GM10248 (cell line): Measurements from ENCODE around the gene VANGL2.

Experiments used
- CTCF ChIA-PET: fragments of 300-600 bp; sonication (Branson Sonifier 250); formaldehyde crosslinking; extraction: SDS; loops from one replicate; lab custom pipeline; 2021; ENCODE audit warnings: antibody characterized with exemption; lab: Yijun Ruan, JAX
- POLR2A ChIA-PET: fragments of 350-650 bp; sonication (Branson Sonifier 250); formaldehyde crosslinking; extraction: SDS; loops from one replicate; lab custom pipeline; 2020; ENCODE audit warnings: antibody characterized with exemption; lab: Yijun Ruan, JAX
- DNase-seq: peaks from one replicate; pipeline ENCODE4 v3.0.0; 2012; ENCODE audit errors: extremely low spot score
- TF ChIP-seq, protein P1 (sequence below): IDR thresholded peaks from 2 replicates; pipeline ENCODE4 v1.5.1; 2012; ENCODE audit warnings: mild to moderate bottlenecking, low read depth; ENCODE audit errors: extremely low read depth, missing control alignments, control extremely low read depth

VANGL2 gene

DNA sequence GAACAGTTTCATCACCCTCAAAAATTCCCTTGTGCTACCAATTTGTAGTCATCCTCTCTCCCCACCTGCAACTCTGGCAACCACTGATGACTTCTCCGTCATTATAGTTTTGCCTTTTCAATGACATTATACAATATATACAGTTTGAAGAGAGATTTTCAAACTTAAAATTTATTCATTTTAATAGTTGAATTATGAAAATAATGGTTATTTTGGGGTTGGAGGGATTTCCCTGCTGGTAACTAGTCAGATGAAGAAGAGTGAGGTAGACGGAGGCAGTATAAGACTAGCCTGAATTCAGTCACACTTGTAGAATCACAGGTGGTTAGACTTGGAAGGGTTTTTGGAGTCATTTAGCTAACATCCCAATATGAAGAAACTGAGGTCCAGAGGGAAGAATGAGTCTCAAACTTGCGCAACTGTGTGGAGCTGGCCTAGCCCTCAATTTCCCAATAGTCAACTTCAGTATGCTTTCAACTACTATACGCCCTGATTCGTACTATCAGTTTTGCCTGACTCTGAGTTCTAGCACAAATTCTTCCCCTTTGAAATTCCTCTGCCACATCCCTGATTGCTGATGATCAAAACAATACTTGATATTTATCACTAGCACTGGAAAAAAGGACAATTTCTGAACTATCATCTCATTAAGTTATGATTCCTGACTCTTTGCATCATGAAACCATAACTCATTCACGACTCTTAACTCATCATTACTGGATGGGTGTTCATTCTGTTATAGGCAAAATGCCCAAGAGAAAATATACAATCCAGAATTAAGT is 54.2 kb downstream of the VANGL2 start:
- TF ChIP-seq, protein P1, sequence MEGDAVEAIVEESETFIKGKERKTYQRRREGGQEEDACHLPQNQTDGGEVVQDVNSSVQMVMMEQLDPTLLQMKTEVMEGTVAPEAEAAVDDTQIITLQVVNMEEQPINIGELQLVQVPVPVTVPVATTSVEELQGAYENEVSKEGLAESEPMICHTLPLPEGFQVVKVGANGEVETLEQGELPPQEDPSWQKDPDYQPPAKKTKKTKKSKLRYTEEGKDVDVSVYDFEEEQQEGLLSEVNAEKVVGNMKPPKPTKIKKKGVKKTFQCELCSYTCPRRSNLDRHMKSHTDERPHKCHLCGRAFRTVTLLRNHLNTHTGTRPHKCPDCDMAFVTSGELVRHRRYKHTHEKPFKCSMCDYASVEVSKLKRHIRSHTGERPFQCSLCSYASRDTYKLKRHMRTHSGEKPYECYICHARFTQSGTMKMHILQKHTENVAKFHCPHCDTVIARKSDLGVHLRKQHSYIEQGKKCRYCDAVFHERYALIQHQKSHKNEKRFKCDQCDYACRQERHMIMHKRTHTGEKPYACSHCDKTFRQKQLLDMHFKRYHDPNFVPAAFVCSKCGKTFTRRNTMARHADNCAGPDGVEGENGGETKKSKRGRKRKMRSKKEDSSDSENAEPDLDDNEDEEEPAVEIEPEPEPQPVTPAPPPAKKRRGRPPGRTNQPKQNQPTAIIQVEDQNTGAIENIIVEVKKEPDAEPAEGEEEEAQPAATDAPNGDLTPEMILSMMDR = no peak
- POLR2A ChIA-PET = interaction anchor here (1.1 kb wide), 1 partner anchor 24 kb away, joined by 5 read pairs; no protein-coding TSS in a partner anchor
- CTCF ChIA-PET = interaction anchor here (1.2 to 1.9 kb wide), 3 partner anchors 9 to 152 kb away, joined by 3 to 8 read pairs (median 4); no protein-coding TSS in a partner anchor
- DNase-seq = no peak

DNA sequence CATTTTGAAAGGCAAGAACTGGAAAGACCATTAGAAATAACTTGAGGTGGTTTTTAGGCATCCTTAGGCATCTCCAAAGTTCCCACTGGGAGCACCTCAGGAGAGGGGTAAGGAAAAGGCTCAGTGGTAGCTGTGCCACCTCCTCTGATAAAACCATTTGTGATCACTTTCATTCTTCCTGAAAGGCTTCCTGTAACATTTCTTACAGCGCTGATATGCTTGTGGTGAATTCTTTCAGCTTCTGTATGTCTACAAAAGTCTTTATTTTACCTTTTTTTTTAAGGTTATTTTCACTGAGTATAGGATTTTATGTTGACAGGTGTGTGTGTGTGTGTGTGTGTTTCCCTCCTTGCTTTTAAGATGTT is 54.8 kb downstream of the VANGL2 start:
- ChIA-PET CTCF (interaction anchor here (1.6 kb wide), 1 partner anchor 10 kb away, joined by 4 read pairs; no protein-coding TSS in a partner anchor), POLR2A (interaction anchor here (1.1 kb wide), 1 partner anchor 24 kb away, joined by 5 read pairs; no protein-coding TSS in a partner anchor)
- TF ChIP-seq, protein P1 = no peak
- DNase-seq = no peak

DNA sequence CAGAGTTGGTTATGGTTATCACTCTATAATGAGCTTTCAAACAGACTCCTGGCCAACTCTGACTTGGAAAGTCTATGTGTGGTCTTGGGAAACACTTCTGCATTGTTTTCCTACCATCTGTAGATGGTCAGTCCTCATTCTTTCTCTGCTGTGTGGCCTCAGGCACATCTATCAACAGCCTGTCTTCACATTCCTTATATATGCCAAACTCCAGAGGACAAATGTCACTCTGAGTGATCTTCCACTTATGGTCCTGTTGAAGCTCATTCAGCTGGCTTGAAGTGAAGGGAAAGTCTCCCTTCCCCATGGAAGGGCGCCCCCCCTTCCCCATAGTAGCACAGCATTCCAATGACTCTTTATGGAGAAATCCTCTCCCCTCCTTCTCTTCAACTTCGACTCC is 58.7 kb downstream of the VANGL2 start:
- ChIA-PET CTCF (interaction anchor here (0.7 to 3.9 kb wide), 5 partner anchors 9 to 160 kb away, joined by 3 to 16 read pairs (median 3); no protein-coding TSS in a partner anchor), POLR2A (no interaction called here)
- no peak for DNase-seq
- TF ChIP-seq, protein P1 = no peak

- no peak for DNase-seq
Observed at GRCh38 chr1:160459687-160460086, 59.3 kb downstream of the VANGL2 start.

GRCh38 chr1:160460214-160460642 is 59.9 kb downstream of the VANGL2 start:
- DNase-seq = no peak
- POLR2A ChIA-PET = no interaction called here
- CTCF ChIA-PET = interaction anchor here (0.8 to 1.2 kb wide), 2 partner anchors 14 to 159 kb away, joined by 3 read pairs; no protein-coding TSS in a partner anchor
- TF ChIP-seq, protein P1 = no peak

More at GRCh38 chr1:160459687-160460086, 59.3 kb downstream of the VANGL2 start:
- POLR2A ChIA-PET = no interaction called here
- CTCF ChIA-PET = interaction anchor here (1.0 to 3.9 kb wide), 3 partner anchors 9 to 160 kb away, joined by 3 to 16 read pairs (median 4); no protein-coding TSS in a partner anchor
- TF ChIP-seq, protein P1 = no peak

- POLR2A ChIA-PET = no interaction called here
- no peak for DNase-seq
- TF ChIP-seq, protein P1 = no peak
- CTCF ChIA-PET = interaction anchor here (0.8 kb wide), 1 partner anchor 14 kb away, joined by 3 read pairs; no protein-coding TSS in a partner anchor
Observed at GRCh38 chr1:160460683-160461287, 60.4 kb downstream of the VANGL2 start.
